GM10266 (cell line): Measurements from ENCODE around the gene KRT3.

ENCODE experiments used
- DNase-seq: peaks from one replicate; pipeline ENCODE4 v3.0.0; 2012; ENCODE audit errors: extremely low spot score
- CTCF ChIP-seq: IDR thresholded peaks from 2 replicates; pipeline ENCODE4 v1.5.1; 2012; ENCODE audit warnings: mild to moderate bottlenecking, low read depth; ENCODE audit not compliant: control insufficient read depth, insufficient read depth; ENCODE audit errors: missing control alignments

KRT3 gene

GRCh38 chr12:52772772-52773171 is 23.1 kb downstream of the KRT3 start:
- DNase-seq: no peak
- no peak for TF ChIP-seq CTCF

GRCh38 chr12:52772188-52772587 is 23.7 kb downstream of the KRT3 start:
- TF ChIP-seq CTCF: no peak
- no peak for DNase-seq

GRCh38 chr12:52771505-52771904 is 24.4 kb downstream of the KRT3 start:
- no peak for DNase-seq
- no peak for TF ChIP-seq CTCF

GRCh38 chr12:52771088-52771487 is 24.8 kb downstream of the KRT3 start:
- DNase-seq: no peak
- no peak for TF ChIP-seq CTCF

DNA sequence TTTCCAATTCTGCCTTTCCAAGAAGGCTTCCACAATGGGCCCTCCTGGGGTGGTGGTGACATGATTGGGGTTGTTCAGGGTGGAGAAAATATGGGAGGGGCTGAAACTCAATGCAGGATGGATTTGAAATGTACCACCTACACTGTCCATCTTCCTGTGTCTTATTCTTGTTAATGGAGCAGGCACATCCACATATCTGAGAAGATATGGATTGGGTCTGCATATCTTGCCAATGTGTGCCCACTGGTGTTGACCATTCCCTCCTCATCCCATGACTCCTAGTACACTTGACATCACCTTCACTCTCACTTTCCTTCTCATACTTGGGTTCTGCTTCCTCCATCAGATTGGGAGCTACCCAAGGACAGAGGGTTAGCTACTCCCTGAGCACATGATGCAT is 26.0 kb downstream of the KRT3 start:
- DNase-seq: no peak
- no peak for TF ChIP-seq CTCF

DNA sequence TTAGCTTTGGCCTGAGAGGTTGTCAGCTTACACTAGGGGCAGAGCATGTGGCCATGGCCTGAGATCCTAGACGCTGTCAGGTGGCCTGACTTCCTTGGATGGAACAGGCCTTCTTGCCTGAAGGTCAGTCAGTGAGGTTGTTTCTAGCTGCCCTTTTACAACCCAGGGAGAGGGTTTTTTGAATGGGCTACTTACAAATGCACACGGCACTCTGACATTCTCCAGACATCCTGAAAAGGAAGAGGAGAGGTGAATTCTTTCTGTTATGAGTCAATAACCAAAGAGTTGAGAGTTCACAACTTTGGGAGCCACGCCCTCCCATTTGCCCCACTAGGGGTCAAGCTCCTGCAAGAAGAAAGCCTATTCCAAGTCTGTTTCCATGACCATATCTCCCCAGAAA is 26.6 kb downstream of the KRT3 start:
- TF ChIP-seq CTCF: no peak
- DNase-seq: no peak

- no peak for TF ChIP-seq CTCF
- DNase-seq: no peak
Measured at GRCh38 chr12:52768479-52769200, 27.3 kb downstream of the KRT3 start.
